ENCODE data around the gene NTN3. TPM values are rescaled to one million over a fixed set of nuclear protein-coding genes. Genes with fewer than 3 reads are reported as not detected.
"Not testable (repeated sequence)": the region's sequence is repeated elsewhere in the genome, so short reads cannot be mapped to it uniquely, and the experiment has no call there.

The NTN3 gene
- total and polyA plus RNA-seq, 5 donors from 2014 or later: not detected

DNA sequence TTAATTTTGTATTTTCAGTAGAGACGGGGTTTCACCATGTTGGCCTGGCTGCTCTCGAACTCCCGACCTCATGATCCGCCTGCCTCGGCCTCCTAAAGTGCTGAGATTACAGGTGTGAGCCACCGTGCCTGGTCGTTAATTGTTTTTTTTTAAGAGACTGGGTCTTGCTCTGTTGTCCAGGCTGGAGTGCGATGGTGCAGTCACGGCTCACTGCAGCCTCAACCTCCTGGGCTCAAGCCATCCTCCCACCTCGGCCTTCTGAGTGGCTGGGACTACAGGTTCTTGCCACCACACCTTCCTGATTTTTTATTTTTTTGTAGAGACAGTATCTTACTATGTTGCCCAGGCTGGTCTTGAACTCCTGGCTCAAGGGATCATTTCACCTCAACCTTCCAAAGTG lies 8.9 kb downstream of the NTN3 start:
- H3K9me3 ChIP-seq (ENCODE audit: control insufficient read depth in 2 of 2, low read length in 2 of 2); H3K9me3 Mint-ChIP-seq; H3K36me3 Mint-ChIP-seq; H3K4me3 ChIP-seq (ENCODE audit: low read depth, low read length); DNase-seq; H3K27ac ChIP-seq (ENCODE audit: insufficient read depth, low read length, poor library complexity, severe bottlenecking); H3K27me3 ChIP-seq (ENCODE audit: control insufficient read depth, insufficient read depth, low read length); ATAC-seq (ENCODE audit: low read depth in 2 of 2); H3K27me3 Mint-ChIP-seq; H3K36me3 ChIP-seq (ENCODE audit: control insufficient read depth, insufficient read depth, low read length); H3K27ac Mint-ChIP-seq: not testable (repeated sequence)
- Mint-ChIP-seq H3K4me1 (peaks cover 0 to 16% (median 8%) of the 10 kb centered on the region in 4 donors), H3K4me3 (peak overlapping the region in 1 of 4 donors; percentile 75)
- H3K4me1 ChIP-seq (ENCODE audit: control insufficient read depth, insufficient read depth, low read length, poor library complexity, severe bottlenecking): peaks cover 16% of the 10 kb centered on the region

- no peak for ATAC-seq (ENCODE audit: low read depth in 2 of 2)
- Histone ChIP-seq H3K4me3 (ENCODE audit: low read depth, low read length) (no peak overlapping the region), H3K9me3 (ENCODE audit: control insufficient read depth in 2 of 2, low read length in 2 of 2) (no peaks in the 10 kb centered on the region), H3K27me3 (ENCODE audit: control insufficient read depth, insufficient read depth, low read length) (no peaks in the 10 kb centered on the region), H3K36me3 (ENCODE audit: control insufficient read depth, insufficient read depth, low read length) (no peaks in the 10 kb centered on the region), H3K4me1 (ENCODE audit: control insufficient read depth, insufficient read depth, low read length, poor library complexity, severe bottlenecking) (peaks cover 8% of the 10 kb centered on the region), H3K27ac (ENCODE audit: insufficient read depth, low read length, poor library complexity, severe bottlenecking) (no peak overlapping the region)
- Mint-ChIP-seq H3K27ac (no peak overlapping the region), H3K4me3 (no peak overlapping the region), H3K9me3 (no peaks in the 10 kb centered on the region), H3K4me1 (peaks cover 0 to 17% (median 8%) of the 10 kb centered on the region in 4 donors), H3K36me3 (peaks cover 3% of the 10 kb centered on the region), H3K27me3 (peaks cover 4% of the 10 kb centered on the region)
- no peak for DNase-seq
Measured at GRCh38 chr16:2480948-2481347, 9.9 kb downstream of the NTN3 start.

- H3K27ac Mint-ChIP-seq: no peak overlapping the region
- peaks cover 0 to 11% (median 5%) of the 10 kb centered on the region in 4 donors for H3K4me1 Mint-ChIP-seq
Measured at GRCh38 chr16:2481676-2482075, 10.6 kb downstream of the NTN3 start.

DNA sequence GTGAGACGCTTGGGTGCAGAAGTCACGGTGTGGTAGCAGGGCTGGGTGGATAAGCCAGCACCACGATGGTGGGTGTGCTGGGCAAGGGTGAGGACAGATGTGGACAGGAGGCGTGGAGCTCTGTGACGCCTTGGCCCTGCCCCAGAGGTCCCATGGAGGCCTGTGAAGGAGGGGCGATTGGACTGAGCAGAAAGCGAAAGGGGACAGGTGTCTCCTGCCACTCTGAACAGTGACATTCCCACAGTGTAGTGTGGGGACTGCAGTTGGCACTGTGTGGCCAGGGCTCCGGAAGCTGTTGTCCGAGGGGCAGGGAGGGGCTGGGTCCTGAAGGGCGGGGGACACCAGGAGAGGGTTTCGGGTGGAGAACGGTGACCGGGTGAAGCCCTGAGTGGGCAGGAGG lies 11.2 kb downstream of the NTN3 start:
- no peak overlapping the region for H3K27ac Mint-ChIP-seq
- H3K4me1 Mint-ChIP-seq: peaks cover 1 to 13% (median 8%) of the 10 kb centered on the region in 4 donors

More at GRCh38 chr16:2481676-2482075, 10.6 kb downstream of the NTN3 start:
- Histone ChIP-seq H3K9me3 (ENCODE audit: control insufficient read depth in 2 of 2, low read length in 2 of 2) (no peaks in the 10 kb centered on the region), H3K27me3 (ENCODE audit: control insufficient read depth, insufficient read depth, low read length) (no peaks in the 10 kb centered on the region), H3K4me1 (ENCODE audit: control insufficient read depth, insufficient read depth, low read length, poor library complexity, severe bottlenecking) (peaks cover 3% of the 10 kb centered on the region), H3K4me3 (ENCODE audit: low read depth, low read length) (no peak overlapping the region), H3K36me3 (ENCODE audit: control insufficient read depth, insufficient read depth, low read length) (no peaks in the 10 kb centered on the region), H3K27ac (ENCODE audit: insufficient read depth, low read length, poor library complexity, severe bottlenecking) (no peak overlapping the region)
- ATAC-seq (ENCODE audit: low read depth in 2 of 2) (no peak), DNase-seq (no peak)
- Mint-ChIP-seq H3K4me3 (peak overlapping the region in 1 of 4 donors; percentile 38), H3K9me3 (no peaks in the 10 kb centered on the region), H3K27me3 (peaks cover 1% of the 10 kb centered on the region), H3K36me3 (peaks cover 3% of the 10 kb centered on the region)

GRCh38 chr16:2482708-2483534 lies 11.8 kb downstream of the NTN3 start:
- DNase-seq: no peak

More for the DNA sequence above, 11.2 kb downstream of the NTN3 start:
- no peaks in the 10 kb centered on the region for H3K27me3 ChIP-seq (ENCODE audit: control insufficient read depth, insufficient read depth, low read length)
- ATAC-seq (ENCODE audit: low read depth in 2 of 2): no peak
- peaks cover 8% of the 10 kb centered on the region for H3K4me1 ChIP-seq (ENCODE audit: control insufficient read depth, insufficient read depth, low read length, poor library complexity, severe bottlenecking)
- Mint-ChIP-seq H3K27me3 (no peaks in the 10 kb centered on the region), H3K36me3 (peaks cover 3% of the 10 kb centered on the region), H3K9me3 (no peaks in the 10 kb centered on the region), H3K4me3 (no peak overlapping the region)
- no peak overlapping the region for H3K27ac ChIP-seq (ENCODE audit: insufficient read depth, low read length, poor library complexity, severe bottlenecking)
- H3K9me3 ChIP-seq (ENCODE audit: control insufficient read depth in 2 of 2, low read length in 2 of 2): no peaks in the 10 kb centered on the region
- no peak for DNase-seq
- H3K4me3 ChIP-seq (ENCODE audit: low read depth, low read length): no peak overlapping the region
- H3K36me3 ChIP-seq (ENCODE audit: control insufficient read depth, insufficient read depth, low read length): no peaks in the 10 kb centered on the region

DNA sequence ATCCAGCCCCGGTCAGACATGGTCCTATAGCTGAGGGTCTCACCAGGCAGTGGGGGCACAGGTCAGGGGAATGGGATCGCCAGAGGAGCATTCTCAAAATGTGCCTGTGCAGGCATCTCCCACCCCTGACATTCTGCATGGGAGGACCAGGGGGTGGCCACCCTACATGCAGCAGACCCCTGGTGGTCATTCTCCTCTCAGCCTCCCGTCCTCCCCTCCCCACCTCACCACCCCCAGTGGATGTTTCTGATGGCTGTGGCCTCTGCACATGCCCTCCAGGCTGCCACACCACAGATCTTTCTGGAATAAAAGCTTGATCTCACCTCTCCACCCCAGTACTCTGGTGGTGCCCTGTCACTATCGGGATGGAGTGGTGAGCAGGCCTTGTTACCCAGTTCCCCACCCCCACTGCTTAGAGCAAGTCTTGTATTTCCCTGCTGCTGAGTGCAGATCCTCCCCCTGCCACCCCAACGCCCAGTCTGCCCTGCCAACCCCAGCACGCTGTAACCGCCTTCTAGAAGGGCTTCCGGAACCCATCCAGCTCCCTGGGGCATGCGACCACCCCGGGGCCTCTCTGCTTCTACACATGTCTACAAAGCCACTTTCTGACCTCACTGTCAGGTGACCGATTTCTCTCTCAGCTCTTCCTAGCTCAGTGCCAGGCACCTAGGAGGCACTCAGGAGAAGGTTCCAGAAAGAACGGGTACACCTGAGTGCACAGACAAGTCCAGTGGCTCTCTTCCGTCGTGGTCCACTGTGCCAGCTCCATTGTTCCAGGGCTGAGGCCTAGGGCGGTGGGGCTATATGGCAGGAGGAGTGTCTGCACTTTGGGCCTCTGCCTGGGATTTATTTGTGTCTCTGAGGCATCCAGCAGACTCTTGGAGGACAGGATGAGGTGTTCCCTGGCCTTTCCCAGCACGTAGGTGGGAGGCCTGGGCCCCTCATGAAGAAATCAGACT lies 13.1 kb downstream of the NTN3 start:
- no peaks in the 10 kb centered on the region for H3K27me3 Mint-ChIP-seq
- H3K4me3 Mint-ChIP-seq: no peak overlapping the region
- Histone ChIP-seq H3K36me3 (ENCODE audit: control insufficient read depth, insufficient read depth, low read length) (no peaks in the 10 kb centered on the region), H3K4me3 (ENCODE audit: low read depth, low read length) (no peak overlapping the region), H3K4me1 (ENCODE audit: control insufficient read depth, insufficient read depth, low read length, poor library complexity, severe bottlenecking) (peaks cover 10% of the 10 kb centered on the region), H3K27me3 (ENCODE audit: control insufficient read depth, insufficient read depth, low read length) (no peaks in the 10 kb centered on the region), H3K9me3 (ENCODE audit: control insufficient read depth in 2 of 2, low read length in 2 of 2) (no peaks in the 10 kb centered on the region), H3K27ac (ENCODE audit: insufficient read depth, low read length, poor library complexity, severe bottlenecking) (no peak overlapping the region)
- ATAC-seq (ENCODE audit: low read depth in 2 of 2): no peak
- DNase-seq: no peak
- peak overlapping the region in 1 of 3 donors; percentile 42 for H3K27ac Mint-ChIP-seq
- no peaks in the 10 kb centered on the region for H3K9me3 Mint-ChIP-seq
- H3K4me1 Mint-ChIP-seq: peaks cover 4 to 16% (median 10%) of the 10 kb centered on the region in 4 donors
- H3K36me3 Mint-ChIP-seq: no peaks in the 10 kb centered on the region

More at GRCh38 chr16:2482708-2483534, 11.8 kb downstream of the NTN3 start:
- no peak overlapping the region for H3K4me3 Mint-ChIP-seq
- no peaks in the 10 kb centered on the region for H3K36me3 ChIP-seq (ENCODE audit: control insufficient read depth, insufficient read depth, low read length)
- no peak overlapping the region for H3K27ac ChIP-seq (ENCODE audit: insufficient read depth, low read length, poor library complexity, severe bottlenecking)
- no peaks in the 10 kb centered on the region for H3K9me3 Mint-ChIP-seq
- no peaks in the 10 kb centered on the region for H3K27me3 ChIP-seq (ENCODE audit: control insufficient read depth, insufficient read depth, low read length)
- no peaks in the 10 kb centered on the region for H3K9me3 ChIP-seq (ENCODE audit: control insufficient read depth in 2 of 2, low read length in 2 of 2)
- no peaks in the 10 kb centered on the region for H3K36me3 Mint-ChIP-seq
- peaks cover 10% of the 10 kb centered on the region for H3K4me1 ChIP-seq (ENCODE audit: control insufficient read depth, insufficient read depth, low read length, poor library complexity, severe bottlenecking)
- H3K4me1 Mint-ChIP-seq: peaks cover 4 to 15% (median 10%) of the 10 kb centered on the region in 4 donors
- no peak for ATAC-seq (ENCODE audit: low read depth in 2 of 2)
- H3K27me3 Mint-ChIP-seq: no peaks in the 10 kb centered on the region
- no peak overlapping the region for H3K4me3 ChIP-seq (ENCODE audit: low read depth, low read length)
- no peak overlapping the region for H3K27ac Mint-ChIP-seq

DNA sequence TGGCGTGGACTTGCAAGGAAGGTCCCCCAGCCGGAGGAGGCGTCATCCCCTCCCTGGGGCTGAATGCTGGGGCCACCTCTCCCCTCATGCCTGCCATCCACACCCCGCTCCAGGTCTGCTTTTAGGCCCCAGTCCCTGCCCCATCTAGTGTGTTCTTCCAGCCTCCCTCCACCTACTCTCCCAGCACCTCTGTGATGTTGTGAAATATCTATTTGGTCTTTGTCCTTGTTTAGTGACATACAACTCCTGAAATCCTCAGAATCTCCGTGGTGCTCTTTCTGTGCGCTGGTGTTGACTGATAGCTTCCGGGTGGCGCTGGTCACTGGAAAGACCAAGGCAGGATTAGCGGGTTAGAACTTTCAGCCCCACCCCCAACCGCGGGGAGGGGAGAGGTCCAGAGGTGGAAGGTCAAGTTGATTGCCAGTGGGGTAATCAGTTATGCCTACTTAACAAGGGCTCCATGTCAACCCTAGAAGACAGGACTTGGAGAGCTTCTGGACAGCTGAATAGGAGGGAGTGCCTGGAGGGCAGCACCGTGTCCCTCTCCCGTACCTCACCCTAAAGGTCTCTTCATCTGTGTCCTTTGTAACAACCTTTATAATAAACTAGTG lies 13.9 kb downstream of the NTN3 start:
- no peaks in the 10 kb centered on the region for H3K27me3 ChIP-seq (ENCODE audit: control insufficient read depth, insufficient read depth, low read length)
- Mint-ChIP-seq H3K27me3 (no peaks in the 10 kb centered on the region), H3K36me3 (no peaks in the 10 kb centered on the region), H3K9me3 (no peaks in the 10 kb centered on the region), H3K4me3 (no peak overlapping the region), H3K27ac (no peak overlapping the region), H3K4me1 (peaks cover 4 to 16% (median 10%) of the 10 kb centered on the region in 4 donors)
- ATAC-seq (ENCODE audit: low read depth in 2 of 2): no peak
- no peaks in the 10 kb centered on the region for H3K9me3 ChIP-seq (ENCODE audit: control insufficient read depth in 2 of 2, low read length in 2 of 2)
- no peak overlapping the region for H3K4me3 ChIP-seq (ENCODE audit: low read depth, low read length)
- no peaks in the 10 kb centered on the region for H3K36me3 ChIP-seq (ENCODE audit: control insufficient read depth, insufficient read depth, low read length)
- H3K27ac ChIP-seq (ENCODE audit: insufficient read depth, low read length, poor library complexity, severe bottlenecking): no peak overlapping the region
- peaks cover 10% of the 10 kb centered on the region for H3K4me1 ChIP-seq (ENCODE audit: control insufficient read depth, insufficient read depth, low read length, poor library complexity, severe bottlenecking)
- no peak for DNase-seq
